GM19463 (cell line): Measurements from ENCODE around the gene MCHR2.

Experiments used
- ATAC-seq: cut with Tn5 transposase; IDR thresholded peaks from one replicate; pipeline ENCODE4 v1.9.1; 2021; ENCODE audit warnings: mild to moderate bottlenecking, moderate library complexity; ENCODE audit not compliant: unreplicated experiment

MCHR2 gene

DNA sequence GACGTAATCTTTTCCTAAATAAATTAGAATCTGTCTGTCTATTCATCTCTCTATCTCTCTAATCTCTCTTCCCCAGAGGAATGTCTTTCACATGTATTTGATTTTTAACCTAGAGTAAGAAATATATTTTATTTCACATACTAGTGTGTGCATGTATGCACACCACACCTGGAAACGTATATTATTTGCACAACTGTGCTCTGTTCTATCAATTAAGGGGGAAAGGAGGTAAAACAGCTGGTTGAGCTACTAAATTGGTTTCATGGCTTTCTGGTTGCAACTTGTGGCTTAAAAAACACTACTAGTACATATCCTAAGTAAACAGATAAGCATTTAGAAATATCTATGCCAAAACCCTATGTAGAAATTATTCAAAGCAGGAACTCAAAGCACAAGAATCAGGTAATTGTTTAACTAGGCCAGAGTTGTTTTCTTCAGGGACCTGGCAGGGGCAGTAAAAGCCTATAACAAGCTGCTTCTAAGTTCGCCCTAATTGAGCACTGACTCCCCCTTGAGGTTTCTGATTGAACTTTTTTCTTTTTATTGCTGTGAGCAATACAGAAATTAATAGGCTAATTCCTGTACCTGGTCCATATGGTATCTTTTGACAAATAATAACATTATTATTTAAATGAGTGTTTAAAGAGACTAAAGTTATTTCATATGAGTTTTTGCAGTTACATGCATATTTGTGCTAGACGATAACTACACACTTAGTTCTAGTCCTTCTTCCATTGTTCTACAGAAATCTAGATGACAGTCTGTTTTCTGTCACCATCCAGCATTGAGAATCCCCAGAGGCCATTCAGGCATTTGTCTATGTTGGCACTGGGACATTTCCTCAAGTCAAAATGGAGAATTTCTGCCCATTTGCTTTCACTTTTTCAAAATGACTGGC lies 88.6 kb downstream of the MCHR2 start:
- ATAC-seq = peak; percentile 87

DNA sequence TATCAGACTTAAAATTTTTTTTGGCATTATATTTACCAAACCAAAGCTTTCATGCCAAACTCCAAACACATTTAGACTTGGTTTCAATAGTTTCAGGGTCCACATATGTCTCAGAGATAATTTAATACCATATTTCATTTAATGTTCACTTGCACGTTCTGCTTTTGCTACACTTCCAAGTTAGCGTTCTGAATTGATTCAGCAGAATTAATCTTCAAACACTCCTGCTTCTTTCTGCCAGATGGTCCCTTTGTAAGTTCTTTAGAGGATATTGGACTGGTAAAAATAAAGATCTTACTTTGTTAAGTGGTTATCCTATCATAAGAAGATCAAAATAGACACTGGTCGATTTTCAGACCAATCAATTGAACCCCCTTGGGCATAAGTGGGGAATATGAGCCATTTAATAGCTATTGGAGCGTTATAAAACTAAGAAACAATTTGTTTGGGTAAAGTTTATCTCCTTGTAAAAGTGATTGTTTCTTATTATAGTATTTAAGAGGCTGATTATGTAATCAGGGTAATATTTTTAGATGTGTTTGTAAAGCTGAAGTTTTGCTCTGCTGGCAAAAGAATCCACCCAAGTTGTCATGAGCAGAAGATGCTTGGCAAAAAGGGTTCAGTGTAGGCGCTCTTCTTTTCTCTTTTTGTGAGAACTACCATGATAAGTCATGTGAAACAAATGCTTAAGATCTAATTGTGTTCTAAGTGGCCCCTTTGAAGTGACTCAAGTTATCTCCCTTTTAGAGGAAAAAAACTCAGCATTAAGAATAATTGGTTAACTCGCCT lies 92.2 kb downstream of the MCHR2 start:
- ATAC-seq = no peak

DNA sequence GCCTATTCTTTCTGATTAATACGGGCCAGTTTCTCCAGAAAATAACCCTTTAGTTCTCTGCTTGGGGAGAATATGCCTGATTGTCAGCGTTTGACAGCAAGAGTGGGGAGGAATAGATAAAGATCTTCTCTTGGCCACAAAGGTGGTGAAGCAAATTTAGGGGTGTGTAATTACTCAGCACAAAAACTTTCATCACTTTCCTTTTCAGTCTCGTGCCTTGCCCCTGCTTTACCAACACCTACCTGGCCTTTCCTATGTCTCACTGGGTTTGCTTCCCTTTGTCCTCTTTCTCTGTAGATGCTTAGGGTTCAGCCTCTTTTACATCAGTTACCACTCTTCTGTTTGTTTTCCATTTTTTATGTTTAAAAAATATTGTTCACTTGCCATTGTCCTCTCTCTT lies 99.2 kb downstream of the MCHR2 start:
- ATAC-seq = no peak

DNA sequence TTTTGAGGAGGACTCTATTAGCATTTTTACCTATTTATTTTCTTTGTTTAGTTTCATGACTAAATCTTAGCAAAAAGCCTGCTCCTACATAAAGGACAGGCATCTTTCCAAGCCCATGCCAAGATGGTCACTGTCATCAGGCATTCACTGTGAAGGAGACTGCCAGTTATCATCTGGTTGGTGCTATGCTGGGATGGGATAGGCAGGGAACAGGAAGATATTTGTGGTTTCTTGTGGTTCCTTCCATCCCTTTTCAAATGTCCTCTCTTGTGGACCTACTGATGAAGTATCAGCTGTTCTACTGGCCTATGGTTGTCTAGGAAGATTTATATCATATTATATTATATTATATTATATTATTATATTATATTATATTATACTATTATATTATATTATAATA lies 107.0 kb downstream of the MCHR2 start:
- no peak for ATAC-seq

DNA sequence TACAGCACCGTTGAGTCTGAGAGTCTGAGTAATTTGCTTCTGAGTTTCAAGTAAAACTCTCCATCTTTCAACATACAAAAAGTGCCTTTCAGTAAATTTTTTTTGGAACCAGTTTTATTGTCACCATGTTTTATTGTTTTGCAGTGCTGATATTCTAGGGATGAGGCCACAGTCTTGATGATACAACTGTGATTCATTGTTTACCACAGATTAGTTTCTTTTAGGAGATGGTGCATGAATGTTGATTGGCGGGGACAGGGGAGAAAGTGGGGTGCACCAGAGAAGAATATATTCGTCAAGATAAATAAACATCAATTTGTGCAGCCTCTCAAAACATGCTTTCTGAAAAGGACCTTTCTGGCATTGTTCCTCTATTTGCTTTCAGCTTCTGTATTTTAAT lies 109.0 kb downstream of the MCHR2 start:
- no peak for ATAC-seq

GRCh38 chr6:99882128-99882702 lies 111.8 kb downstream of the MCHR2 start:
- no peak for ATAC-seq

DNA sequence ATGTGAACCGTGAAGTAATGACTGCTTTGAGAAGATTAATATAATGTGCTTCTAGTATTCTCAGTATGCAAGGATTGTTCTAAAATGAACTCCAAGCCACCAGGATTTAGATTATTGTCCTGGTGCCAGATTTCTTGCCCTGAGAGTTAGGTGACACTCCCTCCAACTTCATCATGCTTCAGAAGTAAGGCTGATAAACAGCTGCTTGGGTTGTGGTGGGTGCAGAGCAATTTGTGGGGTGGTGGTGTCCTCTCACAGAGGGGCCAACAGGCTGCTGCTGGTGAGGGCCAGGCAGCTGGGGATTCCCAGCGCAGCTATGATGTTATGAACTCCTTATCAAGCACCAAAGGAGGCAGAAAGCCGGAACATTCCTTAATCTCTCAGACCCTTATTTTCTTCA lies 114.6 kb downstream of the MCHR2 start:
- no peak for ATAC-seq

GRCh38 chr6:99875068-99875467 lies 119.0 kb downstream of the MCHR2 start:
- no peak for ATAC-seq

GRCh38 chr6:99873084-99873483 lies 120.9 kb downstream of the MCHR2 start:
- no peak for ATAC-seq

GRCh38 chr6:99871641-99872040 lies 122.4 kb downstream of the MCHR2 start:
- ATAC-seq = no peak
